CD4-positive, alpha-beta T cell treated with Interleukin-12 subunit alpha and Interleukin-12 subunit beta, for 1 hour (primary cell): ENCODE results near the gene SERPINB6.
"Not testable (repeated sequence)": the region's sequence is repeated elsewhere in the genome, so short reads cannot be mapped to it uniquely, and the experiment has no call there.

Experiments
- DNase-seq: peaks from one replicate; pipeline ENCODE4 v3.0.0-alpha.2; 2020

Gene SERPINB6

DNA sequence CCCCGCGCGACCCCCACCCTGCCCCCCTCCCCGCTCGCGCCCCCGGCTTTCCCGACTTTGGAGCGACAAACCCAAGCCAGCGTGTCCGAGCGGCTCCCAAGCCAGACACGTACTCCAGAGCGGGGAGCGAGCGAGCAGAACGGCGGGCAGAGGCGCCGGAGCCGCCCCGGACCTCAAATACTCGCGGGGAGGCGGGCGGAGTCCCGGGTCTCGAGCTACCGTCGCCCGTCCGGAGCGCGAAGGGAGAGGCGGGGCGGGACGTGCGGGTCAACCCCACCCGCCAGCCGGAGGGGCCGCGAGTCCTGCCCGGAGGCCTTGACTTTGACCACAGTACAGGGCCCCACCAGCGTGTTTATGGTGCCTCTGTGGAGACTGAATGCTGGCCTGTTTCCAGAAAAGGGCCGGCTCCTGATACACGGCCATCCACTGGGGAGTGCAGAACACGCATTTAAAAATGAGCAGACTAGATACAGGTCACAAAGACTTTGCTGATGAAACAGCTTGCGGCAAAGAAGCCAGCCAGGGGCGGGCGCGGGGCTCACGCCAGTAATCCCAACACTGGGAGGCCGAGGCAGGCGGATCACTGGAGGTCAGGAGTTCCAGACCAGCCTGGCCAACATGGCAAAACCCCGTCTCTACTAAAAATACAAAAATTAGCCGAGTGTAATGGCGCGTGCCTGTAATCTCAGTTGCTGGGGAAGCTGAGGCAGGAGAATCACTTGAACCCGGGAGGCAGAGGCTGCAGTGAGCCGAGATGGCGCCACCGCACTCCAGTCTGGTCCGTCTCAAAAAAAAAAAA, at the start of gene SERPINB6:
Gene SERPINB6 (minus strand): TSS at position 148 of the 799 bp plus-strand sequence. CDS start 12,235 bp downstream, outside the sequence.
- peak; percentile 52 for DNase-seq

DNA sequence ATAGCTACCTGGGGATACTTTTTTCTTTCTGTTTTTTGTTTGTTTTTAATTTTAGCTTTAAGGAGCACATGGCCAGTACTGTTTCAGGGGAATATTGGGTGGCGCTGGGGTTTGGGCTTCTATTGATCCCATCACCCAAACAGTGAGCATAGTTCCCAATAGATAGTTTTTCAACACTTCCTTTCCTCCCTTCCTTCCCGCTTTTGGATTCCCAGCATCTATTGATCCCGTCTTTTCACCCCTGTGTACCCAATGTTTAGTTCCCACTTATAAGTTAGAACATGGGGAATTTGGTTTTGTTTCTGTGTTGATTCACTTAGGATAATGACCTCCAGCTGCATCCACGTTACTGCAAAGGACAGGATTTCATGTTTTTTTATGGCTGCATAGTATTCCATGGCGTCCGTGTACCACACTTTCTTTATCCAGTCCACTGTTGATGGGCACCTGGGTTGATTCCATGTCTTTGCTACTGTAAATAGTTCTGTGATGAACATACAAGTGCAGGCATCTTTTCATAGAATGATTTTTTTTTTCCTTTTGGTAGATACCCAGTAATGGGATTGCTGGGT, 48.5 kb upstream of the SERPINB6 start:
- no peak for DNase-seq

DNA sequence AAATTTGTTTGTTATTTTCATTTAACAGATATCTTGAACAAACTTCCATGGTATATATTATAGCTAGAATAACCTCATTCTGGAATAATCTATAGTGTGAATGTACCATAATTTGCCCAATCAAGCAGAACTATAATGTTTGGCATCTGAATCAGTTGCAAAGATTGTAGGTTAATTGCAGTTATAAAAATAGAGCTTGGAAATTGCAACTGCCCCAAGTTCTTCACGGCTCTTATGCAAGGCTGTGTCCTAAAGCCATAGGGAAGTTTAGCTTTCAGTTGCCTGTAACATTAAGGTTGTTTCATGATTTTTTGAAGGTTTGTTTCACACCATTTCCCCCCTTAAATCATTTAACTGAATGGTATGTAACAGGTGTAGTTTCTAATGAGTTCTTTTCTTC, 47.7 kb upstream of the SERPINB6 start:
- DNase-seq, result no peak

DNA sequence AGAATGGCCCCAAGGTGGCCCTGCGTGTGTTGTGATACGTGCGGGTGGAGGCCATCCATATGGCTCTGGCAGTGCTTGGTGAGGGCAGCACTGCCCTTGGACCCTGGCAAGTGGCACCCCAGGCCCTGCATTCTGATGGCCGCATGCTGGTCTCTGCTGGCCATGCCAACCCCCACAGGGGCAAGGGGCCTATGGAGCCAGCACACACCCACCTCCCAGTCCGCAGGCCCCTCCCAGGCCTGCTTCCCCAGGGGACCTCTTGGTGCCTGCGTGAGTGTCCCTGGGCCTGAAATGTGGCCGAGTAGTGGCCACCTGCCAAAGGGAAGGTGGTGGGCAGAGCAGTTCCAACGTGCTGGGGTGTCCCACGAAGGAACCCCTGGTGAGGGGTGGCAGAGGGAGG, 45.9 kb upstream of the SERPINB6 start:
- no peak for DNase-seq

DNA sequence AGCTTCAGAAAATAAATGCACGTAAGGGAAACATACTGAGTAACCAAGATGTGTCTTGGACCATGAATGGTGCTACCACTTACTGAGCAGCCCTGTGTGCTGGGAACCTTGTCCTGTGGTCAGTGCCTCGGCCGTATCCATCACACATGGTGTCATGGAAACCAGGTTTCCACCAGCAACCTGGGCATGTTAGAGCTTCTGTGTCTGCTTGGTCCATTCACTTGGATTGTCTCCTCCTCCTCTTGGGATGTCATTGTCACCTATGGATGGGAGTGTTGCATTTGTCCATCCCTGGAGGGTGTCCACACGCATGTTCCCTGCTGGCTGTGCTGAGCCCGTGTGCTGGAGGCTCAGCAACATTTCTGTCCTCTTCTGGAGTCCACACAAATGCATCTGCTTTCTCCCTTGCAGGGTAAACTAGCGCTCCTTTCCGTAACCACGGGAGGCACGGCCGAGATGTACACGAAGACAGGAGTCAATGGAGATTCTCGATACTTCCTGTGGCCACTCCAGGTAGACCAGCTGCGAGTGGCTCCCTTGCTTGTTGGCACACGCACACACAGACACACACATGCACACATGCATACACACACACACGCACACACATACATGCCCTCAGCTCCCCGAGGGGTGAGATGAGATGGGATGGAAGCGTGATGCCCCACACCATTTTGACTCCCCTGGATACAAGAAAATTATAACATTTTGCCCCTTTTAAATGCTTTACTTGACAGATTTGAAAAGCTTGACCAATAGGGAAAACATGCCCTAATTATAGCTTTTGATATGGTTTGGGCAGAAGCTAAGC, 45.3 kb upstream of the SERPINB6 start:
- DNase-seq, result no peak

DNA sequence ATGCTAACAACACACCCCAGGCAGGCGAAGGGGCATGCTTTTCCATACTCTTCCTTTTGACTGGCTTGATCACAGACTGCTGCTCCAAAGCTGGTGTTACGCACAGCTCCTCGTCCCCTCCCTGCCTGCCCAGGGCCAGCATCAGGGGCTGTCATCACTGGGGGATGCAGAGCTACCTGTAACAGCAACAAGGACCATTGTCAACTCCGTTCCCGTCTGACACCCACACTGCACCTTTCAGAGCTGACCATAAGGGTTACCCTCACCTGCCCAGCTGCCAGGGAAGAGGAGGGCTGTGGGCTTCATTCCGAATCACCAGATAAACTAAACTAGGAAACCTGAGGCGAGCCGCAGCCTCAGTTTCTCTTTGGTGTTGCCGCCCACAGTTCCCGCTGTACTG, 43.8 kb upstream of the SERPINB6 start:
- DNase-seq, result no peak

DNA sequence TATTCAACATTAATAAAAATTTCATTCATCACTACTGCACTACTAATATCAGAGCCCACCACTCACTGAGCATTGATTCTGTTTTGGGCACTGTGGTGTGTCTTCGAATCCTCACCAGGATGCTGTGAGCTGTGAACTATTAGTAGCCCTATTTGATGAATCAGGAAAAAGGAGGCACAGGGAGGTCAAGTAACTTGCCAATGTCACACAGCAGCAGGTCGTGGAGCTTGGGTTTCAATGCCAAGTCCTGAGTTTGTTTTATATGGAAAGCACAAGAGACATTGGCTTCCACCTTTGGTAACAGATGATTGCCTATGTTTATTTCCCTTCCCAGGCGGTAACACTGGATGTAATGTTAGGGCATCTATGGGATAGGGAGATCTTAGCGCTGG, 43.3 kb upstream of the SERPINB6 start:
- DNase-seq, result no peak

DNA sequence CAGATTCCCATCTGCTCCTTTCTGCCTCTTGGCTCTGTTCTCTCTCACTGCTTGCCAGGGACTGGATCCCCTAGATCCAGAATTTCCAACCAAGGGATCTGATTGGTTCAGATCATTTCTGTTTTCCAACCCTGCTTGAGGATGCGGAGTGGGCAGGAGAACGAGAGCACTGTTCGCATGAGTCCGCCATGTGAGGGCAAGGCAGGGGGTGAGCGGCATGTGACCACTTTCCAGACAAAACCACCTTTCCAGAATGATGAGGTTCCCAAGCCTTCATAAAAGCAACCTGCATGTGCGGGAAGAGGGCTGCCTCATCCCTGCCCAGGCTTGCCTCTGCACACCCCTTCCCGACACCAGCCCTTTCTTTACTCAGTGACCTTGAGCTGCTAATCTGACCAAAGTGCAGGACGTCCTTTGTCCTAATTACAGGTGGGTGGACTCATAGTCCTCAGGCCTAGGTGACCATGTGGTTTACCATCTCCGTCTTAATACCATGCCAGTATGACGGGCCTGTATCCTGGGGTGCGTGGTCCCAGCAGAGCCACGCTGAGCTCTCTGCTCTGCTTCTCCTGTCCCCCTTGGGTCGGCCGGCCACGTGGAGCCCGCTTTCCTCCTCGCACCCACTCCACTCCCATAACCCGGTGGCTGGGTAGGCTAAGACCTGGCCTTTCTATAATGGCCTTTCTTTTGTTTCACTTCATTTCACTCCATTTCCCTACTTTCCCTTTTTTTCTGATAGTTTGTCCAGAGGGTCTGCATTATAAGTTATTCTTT, 42.7 kb upstream of the SERPINB6 start:
- DNase-seq, result no peak

DNA sequence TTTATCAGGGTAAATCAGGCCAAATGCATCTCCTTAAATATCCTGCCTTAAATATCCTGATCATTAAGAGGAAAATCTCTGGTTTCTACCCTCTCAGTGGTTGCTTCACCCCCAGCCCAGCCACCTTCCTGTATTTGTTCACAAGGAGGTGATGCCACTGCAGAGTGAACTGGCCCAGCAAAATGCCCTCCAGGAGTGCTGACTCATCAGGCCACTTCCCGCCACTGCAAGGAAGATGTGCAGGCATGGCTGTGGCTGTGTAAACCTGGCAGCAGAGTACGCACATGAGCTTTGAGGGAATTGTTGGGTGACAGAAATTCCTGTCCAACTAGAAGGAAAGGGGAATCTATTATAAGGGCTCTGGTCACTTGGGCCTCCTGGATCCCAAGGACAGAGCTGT, 42.1 kb upstream of the SERPINB6 start:
- no peak for DNase-seq

DNA sequence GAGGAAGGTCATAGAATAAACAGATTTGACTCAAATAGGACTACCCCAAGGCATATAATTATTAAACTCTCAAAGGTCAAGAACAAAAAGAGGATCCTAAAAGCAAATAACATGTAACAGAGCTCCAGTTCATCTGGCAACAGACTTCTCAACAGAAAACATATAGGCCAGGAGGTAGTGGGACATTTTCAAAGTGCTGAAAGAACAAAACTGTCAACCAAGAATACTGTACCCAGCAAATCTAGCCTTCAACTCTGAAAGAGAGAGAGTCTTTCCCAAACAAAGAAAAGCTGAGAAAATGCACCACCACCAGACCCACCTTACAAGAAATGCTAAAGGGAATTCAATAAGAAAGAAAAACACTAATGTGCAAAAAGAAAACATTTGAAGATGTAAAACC, 40.2 kb upstream of the SERPINB6 start:
- DNase-seq, result no peak

DNA sequence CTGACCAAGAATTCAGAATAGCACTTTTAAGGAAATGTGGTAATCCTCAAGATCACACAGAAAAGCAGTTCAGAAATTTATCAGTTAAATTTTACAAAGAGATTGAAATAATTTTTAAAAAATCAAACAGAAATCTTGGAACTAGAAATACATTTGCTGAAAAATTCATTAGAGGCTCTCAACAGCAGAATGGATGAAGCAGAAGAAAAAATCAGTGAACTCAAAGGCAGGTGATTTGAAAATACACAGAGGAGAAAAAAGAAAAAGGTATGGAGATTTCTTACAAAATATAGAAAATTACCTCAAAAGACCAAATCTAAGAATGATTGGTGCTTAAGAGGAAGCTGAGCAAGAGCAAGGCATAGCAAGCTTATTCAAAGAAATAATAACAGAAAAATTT, 39.8 kb upstream of the SERPINB6 start:
- DNase-seq, result no peak

DNA sequence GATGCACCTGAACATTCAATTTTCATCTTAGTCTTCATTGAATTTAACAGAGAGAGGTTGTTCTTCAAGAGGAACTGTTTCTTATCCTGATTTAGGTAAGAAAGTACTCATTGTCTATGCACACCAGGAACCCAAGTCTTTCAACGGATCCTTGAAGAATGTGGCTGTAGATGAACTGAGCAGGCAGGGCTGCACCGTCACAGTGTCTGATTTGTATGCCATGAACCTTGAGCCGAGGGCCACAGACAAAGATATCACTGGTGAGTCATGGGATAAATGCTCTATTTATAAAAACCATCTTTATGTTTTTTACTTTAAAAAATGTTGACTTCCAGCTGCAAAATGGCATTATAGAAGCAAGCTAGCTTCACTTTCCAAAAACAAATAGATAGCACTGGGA, 38.6 kb upstream of the SERPINB6 start:
- no peak for DNase-seq

DNA sequence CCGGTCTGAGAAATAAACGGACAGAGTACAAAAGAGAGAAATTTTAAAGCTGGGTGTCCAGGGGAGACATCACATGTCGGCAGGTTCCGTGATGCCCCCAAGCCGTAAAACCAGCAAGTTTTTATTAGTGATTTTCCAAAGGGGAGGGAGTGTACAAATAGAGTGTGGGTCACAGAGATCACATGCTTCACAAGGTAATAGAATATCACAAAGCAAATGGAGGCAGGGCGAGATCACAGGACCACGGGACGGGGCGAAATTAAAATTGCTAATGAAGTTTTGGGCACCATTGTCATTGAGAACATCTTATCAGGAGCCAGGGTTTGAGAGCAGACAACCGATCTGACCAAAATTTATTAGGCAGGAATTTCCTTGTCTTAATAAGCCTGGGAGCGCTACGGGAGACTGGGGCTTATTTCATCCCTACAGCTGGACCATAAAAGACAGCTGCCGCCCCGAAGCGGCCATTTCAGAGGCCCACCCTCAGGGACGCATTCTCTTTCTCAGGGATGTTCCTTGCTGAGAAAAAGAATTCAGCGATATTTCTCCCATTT, 37.4 kb upstream of the SERPINB6 start:
- DNase-seq, result not testable (repeated sequence)

DNA sequence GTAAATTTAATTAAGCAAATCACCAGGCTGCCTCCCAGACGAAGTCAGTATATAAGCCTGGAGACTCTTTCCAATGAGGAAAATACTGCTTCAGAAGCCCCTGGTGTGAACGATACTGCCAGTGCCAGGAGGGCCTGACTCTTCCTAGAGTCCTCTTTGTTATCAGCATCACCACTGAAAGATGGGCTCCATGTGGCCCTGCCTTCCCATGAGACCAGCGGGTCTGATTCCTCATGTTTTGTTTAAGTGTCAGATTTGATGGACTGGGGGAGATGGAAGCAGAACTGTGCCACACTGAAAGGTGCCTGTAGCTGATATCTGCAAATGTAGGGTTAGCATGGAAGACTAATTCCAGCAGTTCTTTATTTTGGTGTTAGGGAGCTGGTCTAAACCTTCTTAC, 36.2 kb upstream of the SERPINB6 start:
- DNase-seq, result no peak

DNA sequence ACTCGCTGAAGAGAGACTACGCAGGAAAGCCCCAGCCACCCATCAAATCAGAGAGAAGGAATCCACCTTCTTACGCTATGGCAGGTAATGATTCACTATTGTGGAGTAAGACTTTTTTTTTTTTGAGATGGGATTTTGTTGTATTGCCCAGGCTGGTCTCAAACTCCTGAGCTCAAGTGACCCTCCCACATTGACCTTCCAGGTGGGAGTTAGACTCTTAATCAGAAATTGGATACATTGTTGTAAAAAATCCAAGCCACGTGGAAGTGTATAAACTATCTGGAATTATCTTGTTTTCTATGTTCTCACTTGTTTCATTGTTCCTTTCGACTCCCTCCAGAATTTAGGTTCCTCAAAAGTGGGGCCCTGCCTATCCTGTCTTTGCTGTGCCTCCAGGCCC, 35.1 kb upstream of the SERPINB6 start:
- no peak for DNase-seq

DNA sequence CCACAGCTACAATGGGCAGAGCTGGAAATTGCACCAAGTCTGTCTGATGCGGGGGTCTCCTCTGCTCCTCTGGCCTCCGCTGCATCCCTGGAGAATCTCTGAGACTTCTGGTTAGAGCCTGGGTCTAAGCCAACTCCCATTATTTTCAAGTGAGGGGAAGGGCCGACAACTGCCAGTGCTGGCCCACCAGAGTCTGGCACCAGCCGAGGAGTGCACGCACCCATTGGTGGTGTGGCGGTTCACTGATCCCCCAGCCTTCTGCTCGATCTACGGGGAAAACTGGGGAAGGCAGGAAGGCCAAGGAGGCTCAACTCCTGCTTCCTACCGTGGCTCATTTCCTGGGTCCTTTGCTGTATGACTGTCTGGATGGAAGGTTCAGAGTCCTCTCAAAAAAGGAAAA, 34.5 kb upstream of the SERPINB6 start:
- DNase-seq, result no peak

DNA sequence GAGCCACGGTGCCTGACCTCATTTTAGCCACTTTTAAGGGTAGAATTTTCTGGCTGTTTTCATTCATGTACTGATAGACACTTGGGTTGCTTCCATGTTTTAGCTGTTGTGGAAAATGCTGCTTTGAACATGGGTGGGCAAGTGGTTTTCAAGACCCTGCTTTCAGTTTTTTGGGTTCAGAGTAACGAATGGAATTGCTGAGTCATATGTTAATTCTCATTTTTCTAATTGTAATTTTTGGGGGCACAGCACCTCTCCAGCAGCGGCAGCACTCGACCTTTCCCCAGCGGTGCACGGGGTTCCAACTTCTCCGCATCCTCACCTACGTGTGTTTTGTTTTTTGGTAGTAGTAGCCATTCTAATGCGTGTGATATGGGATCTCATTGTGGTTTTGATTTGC, 33.7 kb upstream of the SERPINB6 start:
- no peak for DNase-seq

DNA sequence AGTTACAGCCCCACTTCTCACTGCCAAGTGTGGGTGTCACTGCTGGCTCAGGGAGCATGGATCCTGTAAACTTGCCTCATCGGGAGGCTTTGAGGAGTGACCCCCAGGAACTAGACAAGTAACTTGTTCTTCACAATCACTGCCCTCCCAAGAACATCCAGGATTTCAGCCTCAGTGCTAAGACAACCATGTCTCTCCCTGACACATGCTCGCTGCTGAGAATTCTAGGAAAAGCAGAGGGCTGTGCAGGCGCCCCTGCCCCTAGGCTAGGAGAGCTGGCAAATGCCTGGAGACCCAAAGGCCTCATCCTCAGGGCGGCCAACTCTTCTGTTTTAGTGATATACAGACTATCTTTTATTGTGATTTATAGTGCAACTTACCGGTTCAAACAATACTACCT, 31.9 kb upstream of the SERPINB6 start:
- not testable (repeated sequence) for DNase-seq

DNA sequence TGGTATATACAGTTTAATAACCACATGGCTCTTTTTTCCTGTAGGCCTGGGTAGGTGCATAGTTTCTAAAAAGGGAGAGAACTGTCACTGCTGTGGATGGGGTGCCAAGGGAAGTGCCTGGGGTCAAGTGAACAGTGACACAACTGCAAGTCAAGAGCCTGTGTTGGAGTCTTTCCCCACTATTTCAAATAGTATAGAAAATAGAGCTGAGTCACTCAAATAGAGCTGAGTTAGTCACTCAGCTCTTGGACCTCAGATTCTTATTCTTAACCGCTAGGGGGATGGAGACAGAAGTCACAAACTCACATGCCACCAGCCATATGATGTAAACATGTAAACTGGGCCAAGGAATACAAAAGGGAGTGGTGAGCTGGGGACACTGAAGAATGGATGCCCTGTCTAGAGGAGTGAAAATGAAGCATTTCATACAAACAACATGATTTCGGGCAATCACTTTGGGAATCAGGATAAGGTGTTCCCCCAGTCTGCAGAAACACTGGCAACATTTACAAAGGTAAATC, 30.5 kb upstream of the SERPINB6 start:
- peak; percentile 66 for DNase-seq

DNA sequence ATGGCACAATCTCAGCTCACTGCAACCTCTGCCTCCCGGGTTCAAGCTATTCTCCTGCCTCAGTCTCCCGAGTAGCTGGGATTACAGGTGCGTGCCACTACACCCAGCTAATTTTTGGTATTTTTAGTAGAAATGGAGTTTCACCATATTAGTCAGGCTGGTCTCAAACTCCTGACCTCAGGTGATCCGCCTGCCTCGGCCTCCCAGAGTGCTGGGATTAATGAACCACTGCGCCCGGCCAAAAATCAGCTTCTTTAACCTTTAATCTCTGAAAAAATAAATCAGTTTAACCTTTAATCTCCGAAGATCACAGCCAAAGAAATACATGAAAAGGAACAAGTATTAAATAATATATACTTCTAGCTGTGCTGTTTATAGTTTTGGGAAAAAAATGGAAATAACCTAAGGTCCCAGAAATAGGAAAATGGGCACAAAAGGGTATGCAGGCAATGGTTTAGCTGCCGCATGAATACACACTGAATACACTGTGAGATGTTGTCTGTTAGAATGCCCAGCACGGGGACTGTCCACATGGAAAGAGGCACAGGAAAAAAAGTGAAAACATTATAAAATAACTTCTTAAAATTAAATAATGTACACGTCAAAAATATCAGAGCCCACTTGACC, 29.9 kb upstream of the SERPINB6 start:
- DNase-seq, result no peak

DNA sequence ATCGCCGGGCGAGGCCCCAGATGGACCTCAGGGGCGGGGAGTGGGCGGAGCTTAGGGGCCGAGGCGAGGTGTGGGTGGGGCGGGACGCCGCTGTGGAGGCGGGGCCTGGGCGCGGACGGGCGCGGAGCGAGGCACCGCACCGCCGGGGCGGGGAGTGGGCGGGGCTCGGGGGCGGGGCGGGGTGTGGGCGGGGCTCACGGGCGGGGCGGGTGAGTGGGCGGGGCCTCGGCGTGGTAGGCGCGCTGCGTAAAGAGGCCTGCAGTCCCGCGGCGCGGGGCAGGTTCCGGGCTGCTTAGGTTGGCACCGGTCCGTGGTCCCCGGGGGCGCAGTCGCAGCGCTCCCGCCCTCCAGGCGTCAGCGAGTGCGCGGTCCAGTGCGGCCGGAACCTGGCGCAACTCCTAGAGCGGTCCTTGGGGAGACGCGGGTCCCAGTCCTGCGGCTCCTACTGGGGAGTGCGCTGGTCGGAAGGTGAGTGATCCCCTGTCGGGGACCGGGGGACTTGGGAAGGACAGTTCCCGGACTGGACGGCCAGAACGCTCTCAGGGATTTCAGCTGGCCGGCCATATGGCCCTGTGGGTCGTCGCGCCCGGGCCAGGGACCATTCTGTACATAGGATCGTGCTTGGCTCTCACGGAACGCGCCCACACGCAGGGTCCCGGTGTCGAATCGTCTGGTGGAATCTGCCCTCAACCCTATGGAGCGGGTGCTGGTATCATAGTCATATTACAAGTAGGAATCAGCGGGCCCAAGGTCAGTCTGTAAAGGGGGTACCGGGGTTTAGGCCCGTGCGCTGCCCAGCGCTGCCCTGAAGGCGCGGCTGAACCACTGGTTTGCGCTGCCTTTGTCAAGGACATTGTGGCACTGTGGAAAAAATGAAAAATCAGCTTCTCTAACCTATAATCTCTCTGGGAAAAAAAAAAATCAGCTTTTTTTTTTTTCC, 28.5 kb upstream of the SERPINB6 start, which contains the start of gene NQO2:
Gene NQO2 (plus strand): TSS at position 277 of the 940 bp plus-strand sequence. CDS start 6,659 bp downstream, outside the sequence.
- DNase-seq, result peak; percentile 92
